ENCODE measurements around the gene MCTP1.

The MCTP1 gene

GRCh38 chr5:95114305-95114704, 170.6 kb downstream of the MCTP1 start:
- no peak for DNase-seq (ENCODE audit: low read depth)

GRCh38 chr5:95113489-95113888, 171.4 kb downstream of the MCTP1 start:
- no peak for DNase-seq (ENCODE audit: low read depth)

- DNase-seq (ENCODE audit: low read depth), result no peak
These were observed 173.8 kb downstream of the MCTP1 start for GRCh38 chr5:95111141-95111540.

GRCh38 chr5:95110118-95110517, 174.8 kb downstream of the MCTP1 start:
- DNase-seq (ENCODE audit: low read depth), result no peak

GRCh38 chr5:95107138-95107537, 177.8 kb downstream of the MCTP1 start:
- DNase-seq (ENCODE audit: low read depth), result no peak

GRCh38 chr5:95105638-95106037, 179.3 kb downstream of the MCTP1 start:
- no peak for DNase-seq (ENCODE audit: low read depth)

GRCh38 chr5:95102687-95103086, 182.2 kb downstream of the MCTP1 start:
- no peak for DNase-seq (ENCODE audit: low read depth)

GRCh38 chr5:95102080-95102479, 182.8 kb downstream of the MCTP1 start:
- no peak for DNase-seq (ENCODE audit: low read depth)

- DNase-seq (ENCODE audit: low read depth), result no peak
These were observed 184.3 kb downstream of the MCTP1 start for GRCh38 chr5:95100551-95100950.

GRCh38 chr5:95098012-95098411, 186.9 kb downstream of the MCTP1 start:
- no peak for DNase-seq (ENCODE audit: low read depth)

- no peak for DNase-seq (ENCODE audit: low read depth)
These were observed 191.7 kb downstream of the MCTP1 start for GRCh38 chr5:95093211-95093610.

- DNase-seq (ENCODE audit: low read depth), result no peak
These were observed 194.1 kb downstream of the MCTP1 start for GRCh38 chr5:95090774-95091173.

GRCh38 chr5:95087816-95088317, 197.0 kb downstream of the MCTP1 start:
- DNase-seq (ENCODE audit: low read depth), result no peak

GRCh38 chr5:95086927-95087815, 197.7 kb downstream of the MCTP1 start:
- DNase-seq (ENCODE audit: low read depth), result no peak

GRCh38 chr5:95084757-95085156, 200.1 kb downstream of the MCTP1 start:
- no peak for DNase-seq (ENCODE audit: low read depth)

- no peak for DNase-seq (ENCODE audit: low read depth)
These were observed 201.3 kb downstream of the MCTP1 start for GRCh38 chr5:95083606-95084005.

GRCh38 chr5:95081982-95082381, 202.9 kb downstream of the MCTP1 start:
- no peak for DNase-seq (ENCODE audit: low read depth)

- DNase-seq (ENCODE audit: low read depth), result no peak
These were observed 203.4 kb downstream of the MCTP1 start for GRCh38 chr5:95081500-95081960.

- no peak for DNase-seq (ENCODE audit: low read depth)
These were observed 204.5 kb downstream of the MCTP1 start for GRCh38 chr5:95080441-95080840.

- no peak for DNase-seq (ENCODE audit: low read depth)
These were observed 204.9 kb downstream of the MCTP1 start for GRCh38 chr5:95080030-95080429.

GRCh38 chr5:95078868-95079267, 206.0 kb downstream of the MCTP1 start:
- no peak for DNase-seq (ENCODE audit: low read depth)

GRCh38 chr5:95076395-95077185, 208.3 kb downstream of the MCTP1 start:
- no peak for DNase-seq (ENCODE audit: low read depth)

- no peak for DNase-seq (ENCODE audit: low read depth)
These were observed 209.8 kb downstream of the MCTP1 start for GRCh38 chr5:95075111-95075510.
